SJSA1 (cell line): ENCODE data around the gene SYNE1. TPM values are rescaled to one million over a fixed set of nuclear protein-coding genes. Genes with fewer than 3 reads are reported as not detected.

Experiments used
- DNase-seq, 2 experiments: peaks; one replicate each; pipeline ENCODE4 v3.0.0-alpha.2; 2015 to 2020; ENCODE audit warnings: low spot score in 2 of 2, low read depth in 1 of 2
- H3K27ac ChIP-seq: fragments of 250-450 bp; sonication (Bioruptor Pico); 2 replicates; pipeline ENCODE4 v1.5.1; 2020; ENCODE audit warnings: mild to moderate bottlenecking, moderate library complexity
- H3K27me3 ChIP-seq: fragments of 250-450 bp; sonication (Bioruptor Pico); replicated peaks from 2 replicates; pipeline ENCODE4 v1.5.1; 2020; ENCODE audit warnings: mild to moderate bottlenecking, moderate library complexity
- H3K36me3 ChIP-seq: fragments of 250-450 bp; sonication (Bioruptor Pico); 2 replicates; pipeline ENCODE4 v1.5.1; 2020; ENCODE audit warnings: mild to moderate bottlenecking
- H3K4me1 ChIP-seq: fragments of 250-450 bp; sonication (Bioruptor Pico); replicated peaks from 2 replicates; pipeline ENCODE4 v1.6.1; 2021; ENCODE audit warnings: mild to moderate bottlenecking
- H3K4me3 ChIP-seq: fragments of 250-450 bp; sonication (Bioruptor Pico); 2 replicates; pipeline ENCODE4 v1.5.1; 2020; ENCODE audit warnings: mild to moderate bottlenecking
- H3K9me3 ChIP-seq: fragments of 250-450 bp; sonication (Bioruptor Pico); replicated peaks from 2 replicates; pipeline ENCODE4 v1.5.1; 2020; ENCODE audit warnings: mild to moderate bottlenecking
- total RNA-seq: library from RNA; depleted of rRNA; stranded (reverse); fragments of >200 nt; shearing (Covaris generic); gene quantifications from 2 replicates; pipeline ENCODE4 v1.2.3, GENCODE V29; 2014

SYNE1 gene
- total RNA-seq, 1 experiment from 2014 or later = 53.6 TPM

DNA sequence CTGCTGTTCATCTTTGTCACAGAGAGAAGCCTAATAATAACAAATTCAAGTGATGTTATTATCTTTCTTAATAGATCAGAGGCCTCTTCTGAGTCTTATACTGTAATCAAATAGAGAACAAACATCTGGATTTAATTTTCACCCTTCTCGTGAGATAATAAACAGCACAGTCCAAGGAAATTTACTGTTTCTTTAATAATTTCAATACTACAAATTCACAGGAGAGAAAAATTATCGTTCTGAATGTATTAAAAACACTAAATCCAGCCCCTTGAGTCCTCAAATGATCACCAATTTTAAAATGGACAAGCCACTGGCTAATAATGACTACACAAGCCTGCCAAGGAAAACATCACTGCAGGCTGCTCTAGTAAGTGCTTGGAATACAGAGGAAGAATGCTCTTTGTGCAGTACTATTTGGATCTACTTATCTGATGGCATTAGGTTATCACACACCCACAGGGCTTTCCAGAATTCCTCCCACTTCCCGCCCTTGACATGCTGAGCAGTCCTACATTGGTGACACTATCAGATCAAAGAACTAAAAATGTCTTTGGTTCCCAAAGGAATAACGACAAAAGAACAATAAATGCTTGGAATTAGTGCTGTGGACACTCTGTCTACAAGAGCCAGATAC, 38.1 kb downstream of the SYNE1 start:
- Histone ChIP-seq H3K27ac (no peak overlapping the region), H3K4me1 (no peaks in the 10 kb centered on the region), H3K36me3 (no peaks in the 10 kb centered on the region), H3K9me3 (no peaks in the 10 kb centered on the region), H3K27me3 (0 out of 2 replicates have a peak, but pooled peaks cover 2% of the 10 kb centered on the region), H3K4me3 (no peak overlapping the region)
- no peak for DNase-seq

GRCh38 chr6:152598421-152598820, 38.7 kb downstream of the SYNE1 start:
- Histone ChIP-seq H3K27me3 (0 out of 2 replicates have a peak, but pooled peaks cover 2% of the 10 kb centered on the region), H3K4me1 (no peaks in the 10 kb centered on the region), H3K4me3 (no peak overlapping the region), H3K27ac (no peak overlapping the region), H3K36me3 (no peaks in the 10 kb centered on the region), H3K9me3 (no peaks in the 10 kb centered on the region)
- no peak for DNase-seq

DNA sequence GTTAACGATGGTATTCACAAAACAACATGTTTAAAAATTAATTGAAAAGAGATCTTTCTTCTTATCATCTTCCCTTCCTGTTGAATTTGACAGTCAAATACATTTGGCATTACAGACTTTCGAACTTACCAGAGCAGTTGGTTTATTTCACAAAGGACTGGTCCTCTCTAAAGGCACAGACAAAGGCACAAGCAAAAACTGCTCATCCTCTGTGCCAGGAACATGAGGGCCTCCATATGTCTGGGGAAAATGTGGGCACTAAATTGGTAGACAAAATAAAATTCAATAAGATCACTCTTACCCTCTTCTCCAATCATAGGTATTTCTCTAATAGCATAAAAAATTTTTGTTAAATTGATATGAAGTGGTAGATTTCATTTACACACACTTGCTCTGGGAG, 40.4 kb downstream of the SYNE1 start:
- Histone ChIP-seq H3K27me3 (0 out of 2 replicates have a peak, but pooled peaks cover 2% of the 10 kb centered on the region), H3K36me3 (no peaks in the 10 kb centered on the region), H3K27ac (no peak overlapping the region), H3K4me3 (no peak overlapping the region), H3K4me1 (no peaks in the 10 kb centered on the region), H3K9me3 (no peaks in the 10 kb centered on the region)
- DNase-seq = no peak

GRCh38 chr6:152595499-152595898, 41.7 kb downstream of the SYNE1 start:
- Histone ChIP-seq H3K27me3 (0 out of 2 replicates have a peak, but pooled peaks cover 2% of the 10 kb centered on the region), H3K27ac (no peak overlapping the region), H3K4me1 (no peaks in the 10 kb centered on the region), H3K4me3 (no peak overlapping the region), H3K36me3 (no peaks in the 10 kb centered on the region), H3K9me3 (no peaks in the 10 kb centered on the region)
- peak in 1 of 2 experiments; percentile 8 for DNase-seq

DNA sequence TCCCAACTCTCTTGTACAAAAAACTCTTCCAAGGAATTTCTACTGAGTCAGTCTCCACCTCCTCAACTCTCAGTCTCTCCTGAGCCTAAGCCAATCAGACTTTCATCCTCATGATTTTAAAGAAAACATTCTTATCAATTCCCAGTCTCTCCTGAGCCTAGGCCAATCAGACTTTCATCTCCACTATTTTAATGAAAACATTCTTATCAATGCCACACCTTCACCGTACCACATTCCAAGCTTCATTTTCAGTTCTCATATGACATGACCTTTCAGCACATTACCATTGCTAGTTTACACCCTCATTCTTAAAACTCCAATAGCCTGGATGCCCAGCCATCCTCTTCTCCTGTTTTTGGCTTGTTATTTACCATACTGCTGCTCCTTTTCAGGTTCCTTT, 42.5 kb downstream of the SYNE1 start:
- Histone ChIP-seq H3K4me3 (no peak overlapping the region), H3K9me3 (no peaks in the 10 kb centered on the region), H3K36me3 (no peaks in the 10 kb centered on the region), H3K27me3 (0 out of 2 replicates have a peak, but pooled peaks cover 2% of the 10 kb centered on the region), H3K27ac (no peak overlapping the region), H3K4me1 (no peaks in the 10 kb centered on the region)
- DNase-seq = no peak

GRCh38 chr6:152588456-152588855, 48.7 kb downstream of the SYNE1 start:
- Histone ChIP-seq H3K4me1 (no peaks in the 10 kb centered on the region), H3K4me3 (no peak overlapping the region), H3K9me3 (no peaks in the 10 kb centered on the region), H3K27ac (no peak overlapping the region), H3K36me3 (no peaks in the 10 kb centered on the region), H3K27me3 (no peaks in the 10 kb centered on the region; the same call in 1 of the 2 replicates)
- no peak for DNase-seq

DNA sequence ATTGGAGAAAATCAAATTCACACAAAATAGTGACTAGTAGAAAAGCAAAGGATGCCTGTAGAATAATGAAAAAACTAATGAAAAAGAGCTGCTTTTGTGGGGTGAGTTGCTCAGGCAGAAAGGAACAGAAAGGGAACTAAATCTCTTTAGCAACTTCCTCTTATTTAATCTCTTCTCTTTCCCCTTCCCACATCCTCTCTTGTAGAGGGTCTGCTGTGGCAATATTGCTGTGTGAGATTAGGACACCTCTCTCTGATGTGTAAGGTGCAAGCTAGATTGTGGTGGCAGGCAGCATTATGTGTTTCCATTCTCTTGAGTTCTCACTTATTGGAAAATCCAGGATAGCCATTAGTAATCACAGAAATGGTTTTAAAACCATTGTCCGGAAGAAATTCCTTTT, 49.7 kb downstream of the SYNE1 start:
- no peak overlapping the region for H3K27ac ChIP-seq
- H3K9me3 ChIP-seq = no peaks in the 10 kb centered on the region
- H3K36me3 ChIP-seq = no peaks in the 10 kb centered on the region
- H3K4me1 ChIP-seq = no peaks in the 10 kb centered on the region
- DNase-seq = no peak
- no peaks in the 10 kb centered on the region; the same call in 1 of the 2 replicates for H3K27me3 ChIP-seq
- H3K4me3 ChIP-seq = no peak overlapping the region

DNA sequence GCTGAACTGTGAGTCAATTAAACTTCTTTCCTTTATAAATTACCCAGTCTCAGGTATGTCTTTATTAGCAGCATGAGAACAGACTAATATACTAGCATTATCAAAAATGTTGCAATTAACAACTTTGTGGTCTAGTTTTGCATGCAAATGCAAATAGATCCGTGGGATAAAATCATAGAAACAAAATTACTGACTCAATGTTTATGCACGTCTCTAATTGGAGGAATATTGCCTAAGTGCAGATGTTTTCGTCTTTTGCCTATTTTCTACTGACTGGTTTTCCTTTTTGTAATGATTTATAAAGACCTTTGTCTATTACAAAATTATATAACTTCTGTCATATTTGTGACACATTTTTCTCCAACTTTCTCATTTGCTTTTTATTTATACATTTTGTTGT, 51.9 kb downstream of the SYNE1 start:
- Histone ChIP-seq H3K27ac (no peak overlapping the region), H3K9me3 (no peaks in the 10 kb centered on the region), H3K4me3 (no peak overlapping the region), H3K27me3 (no peaks in the 10 kb centered on the region; the same call in 1 of the 2 replicates), H3K36me3 (no peaks in the 10 kb centered on the region), H3K4me1 (no peaks in the 10 kb centered on the region)
- no peak for DNase-seq

DNA sequence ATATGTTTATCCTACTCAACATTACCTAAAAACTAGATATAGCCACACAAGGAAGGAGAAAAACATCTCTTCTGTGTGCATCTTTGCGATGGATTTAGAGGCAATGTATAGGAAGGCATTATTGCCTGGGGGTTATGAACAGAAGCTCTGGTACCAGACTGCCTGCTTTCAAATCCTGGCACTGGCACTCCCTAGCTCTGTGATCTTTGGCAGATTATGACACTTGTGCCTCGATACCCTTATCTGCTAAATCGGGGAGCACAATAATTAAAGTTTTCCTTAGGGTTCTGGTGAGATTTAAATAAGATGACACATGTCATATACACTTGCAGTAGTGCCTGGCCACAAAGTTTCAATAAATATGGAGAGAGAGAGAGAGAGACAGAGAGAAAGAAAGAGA, 53.3 kb downstream of the SYNE1 start:
- DNase-seq = no peak
- Histone ChIP-seq H3K36me3 (no peaks in the 10 kb centered on the region), H3K9me3 (no peaks in the 10 kb centered on the region), H3K27me3 (no peaks in the 10 kb centered on the region; the same call in 1 of the 2 replicates), H3K4me1 (no peaks in the 10 kb centered on the region), H3K27ac (no peak overlapping the region), H3K4me3 (no peak overlapping the region)

- Histone ChIP-seq H3K27ac (no peak overlapping the region), H3K4me3 (no peak overlapping the region), H3K4me1 (peaks cover 9% of the 10 kb centered on the region), H3K9me3 (no peaks in the 10 kb centered on the region), H3K36me3 (no peaks in the 10 kb centered on the region), H3K27me3 (0 out of 2 replicates have a peak, but pooled peaks cover 6% of the 10 kb centered on the region)
- no peak for DNase-seq
These were observed 60.6 kb downstream of the SYNE1 start for GRCh38 chr6:152576525-152576924.

DNA sequence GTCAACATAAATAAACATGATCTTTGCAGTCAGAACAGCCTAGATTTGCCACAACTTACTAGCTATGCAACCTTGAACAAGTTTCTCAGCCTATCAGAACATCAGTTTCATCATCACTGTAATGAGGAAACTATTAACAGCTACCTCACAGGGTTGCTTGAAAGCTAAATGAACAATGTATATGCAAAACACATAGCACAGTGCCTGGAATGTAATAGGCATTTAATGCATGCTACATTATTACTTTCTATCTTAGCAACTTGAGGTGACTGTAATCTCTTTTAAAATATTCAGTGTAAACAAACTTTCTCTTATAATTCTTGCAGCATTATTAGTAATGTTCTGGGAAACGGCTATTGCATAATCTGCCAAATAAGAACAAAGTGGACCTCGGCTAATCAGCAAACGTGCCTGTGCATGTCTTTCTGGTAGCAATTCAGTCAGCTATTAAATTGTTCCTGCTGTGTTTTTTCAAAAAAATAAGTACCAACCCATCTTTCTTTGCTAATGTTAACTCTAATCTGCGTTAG, 61.5 kb downstream of the SYNE1 start:
- no peak for DNase-seq
- no peak overlapping the region for H3K4me3 ChIP-seq
- no peak overlapping the region for H3K27ac ChIP-seq
- H3K36me3 ChIP-seq = no peaks in the 10 kb centered on the region
- peaks cover 9% of the 10 kb centered on the region for H3K4me1 ChIP-seq
- no peaks in the 10 kb centered on the region for H3K9me3 ChIP-seq
- peaks cover 9% of the 10 kb centered on the region; the same call in 1 of the 2 replicates for H3K27me3 ChIP-seq

GRCh38 chr6:152575161-152575560, 62.0 kb downstream of the SYNE1 start:
- H3K4me1 ChIP-seq = peaks cover 9% of the 10 kb centered on the region
- no peaks in the 10 kb centered on the region for H3K9me3 ChIP-seq
- no peak overlapping the region for H3K4me3 ChIP-seq
- peaks cover 9% of the 10 kb centered on the region; the same call in 1 of the 2 replicates for H3K27me3 ChIP-seq
- no peaks in the 10 kb centered on the region for H3K36me3 ChIP-seq
- no peak for DNase-seq
- H3K27ac ChIP-seq = no peak overlapping the region

DNA sequence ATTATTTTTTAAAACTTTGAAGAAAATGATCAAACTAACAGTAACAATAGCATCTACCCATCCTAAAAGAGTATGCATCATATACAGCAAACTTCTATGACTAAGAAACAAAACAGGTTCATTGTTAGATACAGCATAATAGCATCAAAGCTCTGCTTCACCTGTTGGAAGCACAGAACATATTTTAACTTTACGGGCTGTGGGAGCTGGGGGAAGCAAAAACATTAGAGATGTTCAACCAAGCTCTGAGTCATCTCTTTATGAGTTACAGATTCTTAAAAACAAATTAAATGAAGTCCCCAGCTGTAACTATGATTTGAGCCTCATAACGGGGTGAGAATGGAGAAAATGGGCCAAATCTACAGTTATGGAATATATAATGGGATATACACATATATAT, 63.4 kb downstream of the SYNE1 start:
- peaks cover 9% of the 10 kb centered on the region for H3K27me3 ChIP-seq
- peaks cover 9% of the 10 kb centered on the region for H3K4me1 ChIP-seq
- no peaks in the 10 kb centered on the region for H3K36me3 ChIP-seq
- no peak for DNase-seq
- H3K4me3 ChIP-seq = no peak overlapping the region
- H3K9me3 ChIP-seq = no peaks in the 10 kb centered on the region
- H3K27ac ChIP-seq = no peak overlapping the region

- Histone ChIP-seq H3K27me3 (peaks cover 9% of the 10 kb centered on the region), H3K36me3 (no peaks in the 10 kb centered on the region), H3K4me1 (peaks cover 9% of the 10 kb centered on the region), H3K27ac (no peak overlapping the region), H3K9me3 (no peaks in the 10 kb centered on the region), H3K4me3 (no peak overlapping the region)
- DNase-seq = peak in 1 of 2 experiments; percentile 37
These were observed 64.6 kb downstream of the SYNE1 start for GRCh38 chr6:152572338-152573088.
